Smooth muscle cell (in vitro differentiated cells): ENCODE data around the gene ASNS. TPM values are rescaled to one million over a fixed set of nuclear protein-coding genes. Genes with fewer than 3 reads are reported as not detected.
"Not testable (repeated sequence)": the region's sequence is repeated elsewhere in the genome, so short reads cannot be mapped to it uniquely, and the experiment has no call there.

ENCODE experiments used
- DNase-seq: peaks from one replicate; lab custom pipeline; 2025; ENCODE audit not compliant: unreplicated experiment; lab: John Stamatoyannopoulos, UW
- H2AFZ ChIP-seq: fragments of 200-600 bp; sonication (generic); 2 replicates; pipeline ENCODE4 v1.6.0; 2016; ENCODE audit warnings: antibody characterized with exemption, low read depth, mild to moderate bottlenecking
- H3F3A ChIP-seq: fragments of 200-600 bp; sonication (generic); 2 replicates; pipeline ENCODE4 v1.6.0; 2017; ENCODE audit warnings: antibody characterized with exemption, low read depth
- H3K27ac ChIP-seq: fragments of 200-600 bp; sonication (generic); 2 replicates; pipeline ENCODE4 v1.5.1; 2016; ENCODE audit warnings: low read depth, mild to moderate bottlenecking
- H3K27me3 ChIP-seq: fragments of 200-600 bp; sonication (generic); 2 replicates; pipeline ENCODE4 v1.6.1; 2016; ENCODE audit warnings: low read depth, mild to moderate bottlenecking
- H3K36me3 ChIP-seq: fragments of 200-600 bp; sonication (generic); 2 replicates; pipeline ENCODE4 v1.5.1; 2016; ENCODE audit warnings: low read depth
- H3K4me1 ChIP-seq: fragments of 200-600 bp; sonication (generic); 2 replicates; pipeline ENCODE4 v1.5.1; 2016; ENCODE audit warnings: low read depth
- H3K4me2 ChIP-seq: fragments of 200-600 bp; sonication (generic); 2 replicates; pipeline ENCODE4 v1.6.0; 2016; ENCODE audit warnings: mild to moderate bottlenecking
- H3K4me3 ChIP-seq: fragments of 200-600 bp; sonication (generic); 2 replicates; pipeline ENCODE4 v1.5.1; 2016; ENCODE audit warnings: mild to moderate bottlenecking
- H3K79me2 ChIP-seq: fragments of 200-600 bp; sonication (generic); 2 replicates; pipeline ENCODE4 v1.6.0; 2016; ENCODE audit warnings: low read depth, mild to moderate bottlenecking
- H3K9ac ChIP-seq: fragments of 200-600 bp; sonication (generic); 2 replicates; pipeline ENCODE4 v1.6.0; 2016; ENCODE audit warnings: low read depth
- H3K9me3 ChIP-seq: fragments of 200-600 bp; sonication (generic); replicated peaks from 2 replicates; pipeline ENCODE4 v1.5.1; 2016; ENCODE audit warnings: low read depth
- H4K20me1 ChIP-seq: fragments of 200-600 bp; sonication (generic); 2 replicates; pipeline ENCODE4 v1.6.0; 2016; ENCODE audit warnings: low read depth
- CTCF ChIP-seq: fragments of 200-600 bp; sonication (generic); IDR thresholded peaks from 2 replicates; pipeline ENCODE4 v1.5.1; 2017; ENCODE audit warnings: borderline replicate concordance, mild to moderate bottlenecking, antibody characterized with exemption; ENCODE audit not compliant: insufficient read depth, poor library complexity, severe bottlenecking
- WGBS: methylation state at CpG from one replicate; pipeline ENCODE4 v1.1.7; 2016; ENCODE audit warnings: low lambda C conversion rate; 5-methylcytosine and 5-hydroxymethylcytosine counted together
- polyA plus RNA-seq: library from polyadenylated mRNA; unstranded; fragments of >200 nt; fragmentation: Nextera tagmentation; extraction: Ambion mirVana; gene quantifications from 2 replicates; pipeline ENCODE4 v1.2.1, GENCODE V29; 2016
- total RNA-seq: library from RNA; depleted of rRNA; stranded (reverse); fragments of >200 nt; gene quantifications from 2 replicates; pipeline ENCODE4 v1.2.3, GENCODE V29; 2014

ASNS gene
- total and polyA plus RNA-seq, 2 experiments from 2014 or later = 56.7 to 68.8 TPM

GRCh38 chr7:97857544-97857943 lies 14.7 kb downstream of the ASNS start:
- H3K79me2 ChIP-seq = peaks cover 1% of the 10 kb centered on the region
- H3K4me1 ChIP-seq = no peaks in the 10 kb centered on the region
- no peak overlapping the region for H3K9ac ChIP-seq
- peaks cover 6% of the 10 kb centered on the region for H3F3A ChIP-seq
- 77% methylated on average over 5 of the region's 5 CpGs for WGBS
- H3K36me3 ChIP-seq = peaks cover 40% of the 10 kb centered on the region
- H4K20me1 ChIP-seq = no peaks in the 10 kb centered on the region
- H2AFZ ChIP-seq = no peak overlapping the region
- DNase-seq = no peak
- no peak overlapping the region for H3K4me2 ChIP-seq
- H3K27ac ChIP-seq = no peak overlapping the region
- no peak for TF ChIP-seq CTCF
- H3K4me3 ChIP-seq = no peak overlapping the region
- no peaks in the 10 kb centered on the region for H3K27me3 ChIP-seq
- no peaks in the 10 kb centered on the region for H3K9me3 ChIP-seq

GRCh38 chr7:97851683-97852082 lies 20.5 kb downstream of the ASNS start:
- Histone ChIP-seq H3K4me2 (no peak overlapping the region), H4K20me1 (no peaks in the 10 kb centered on the region), H3K9me3 (no peaks in the 10 kb centered on the region), H3K9ac (no peak overlapping the region), H3K4me3 (no peak overlapping the region), H3K27me3 (no peaks in the 10 kb centered on the region), H3K79me2 (no peaks in the 10 kb centered on the region), H3K27ac (no peak overlapping the region), H2AFZ (no peak overlapping the region), H3K4me1 (no peaks in the 10 kb centered on the region), H3F3A (peaks cover 10% of the 10 kb centered on the region), H3K36me3 (peaks cover 42% of the 10 kb centered on the region)
- no peak for TF ChIP-seq CTCF
- WGBS = 89% methylated on average over 2 of the region's 2 CpGs
- DNase-seq = no peak

GRCh38 chr7:97850262-97851031 lies 21.8 kb downstream of the ASNS start:
- not testable (repeated sequence) for DNase-seq, H3K4me3 ChIP-seq
- 98% methylated on average over 3 of the region's 4 CpGs for WGBS

GRCh38 chr7:97847791-97848190 lies 24.4 kb downstream of the ASNS start:
- H3K79me2 ChIP-seq = no peaks in the 10 kb centered on the region
- TF ChIP-seq CTCF = no peak
- peaks cover 4% of the 10 kb centered on the region for H3F3A ChIP-seq
- WGBS = 61% methylated on average over 5 of the region's 5 CpGs
- H2AFZ ChIP-seq = no peak overlapping the region
- no peak overlapping the region for H3K9ac ChIP-seq
- no peak overlapping the region for H3K4me2 ChIP-seq
- no peaks in the 10 kb centered on the region for H3K4me1 ChIP-seq
- H4K20me1 ChIP-seq = no peaks in the 10 kb centered on the region
- no peaks in the 10 kb centered on the region for H3K9me3 ChIP-seq
- peaks cover 10% of the 10 kb centered on the region for H3K36me3 ChIP-seq
- H3K27ac ChIP-seq = no peak overlapping the region
- no peak overlapping the region for H3K4me3 ChIP-seq
- DNase-seq = no peak
- H3K27me3 ChIP-seq = no peaks in the 10 kb centered on the region

More at GRCh38 chr7:97850262-97851031, 21.8 kb downstream of the ASNS start:
- H3K27me3 ChIP-seq, H3K79me2 ChIP-seq, H3F3A ChIP-seq, H2AFZ ChIP-seq, H3K4me1 ChIP-seq, H3K9ac ChIP-seq, H4K20me1 ChIP-seq, H3K27ac ChIP-seq, H3K9me3 ChIP-seq, H3K4me2 ChIP-seq: not testable (repeated sequence)
- peaks cover 31% of the 10 kb centered on the region for H3K36me3 ChIP-seq
